T-helper 9 cell (primary cell): ENCODE measurements around the gene KCNJ1.

ENCODE experiments used
- DNase-seq: peaks from one replicate; pipeline ENCODE4 v3.0.0-alpha.2; 2020

Gene KCNJ1

DNA sequence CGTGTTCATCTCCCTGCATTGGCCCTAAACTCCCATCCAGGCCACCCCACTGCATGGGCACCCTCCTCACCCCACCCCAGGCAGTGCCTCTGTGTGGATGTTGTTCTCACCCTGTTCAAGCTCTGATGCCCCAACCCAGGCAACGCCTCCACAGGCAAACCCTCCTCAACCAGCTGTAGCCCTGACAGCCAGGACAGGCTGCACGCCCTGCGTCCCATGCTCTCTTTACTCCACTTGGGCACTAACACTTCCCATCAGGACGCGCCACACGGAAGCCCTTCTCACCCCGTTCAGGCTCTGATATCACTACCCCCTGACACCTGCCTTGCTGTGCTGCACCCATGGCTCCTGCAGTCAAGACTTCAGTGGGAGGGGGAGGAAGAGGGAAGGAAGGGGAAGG lies 47.9 kb downstream of the KCNJ1 start:
- DNase-seq: no peak

DNA sequence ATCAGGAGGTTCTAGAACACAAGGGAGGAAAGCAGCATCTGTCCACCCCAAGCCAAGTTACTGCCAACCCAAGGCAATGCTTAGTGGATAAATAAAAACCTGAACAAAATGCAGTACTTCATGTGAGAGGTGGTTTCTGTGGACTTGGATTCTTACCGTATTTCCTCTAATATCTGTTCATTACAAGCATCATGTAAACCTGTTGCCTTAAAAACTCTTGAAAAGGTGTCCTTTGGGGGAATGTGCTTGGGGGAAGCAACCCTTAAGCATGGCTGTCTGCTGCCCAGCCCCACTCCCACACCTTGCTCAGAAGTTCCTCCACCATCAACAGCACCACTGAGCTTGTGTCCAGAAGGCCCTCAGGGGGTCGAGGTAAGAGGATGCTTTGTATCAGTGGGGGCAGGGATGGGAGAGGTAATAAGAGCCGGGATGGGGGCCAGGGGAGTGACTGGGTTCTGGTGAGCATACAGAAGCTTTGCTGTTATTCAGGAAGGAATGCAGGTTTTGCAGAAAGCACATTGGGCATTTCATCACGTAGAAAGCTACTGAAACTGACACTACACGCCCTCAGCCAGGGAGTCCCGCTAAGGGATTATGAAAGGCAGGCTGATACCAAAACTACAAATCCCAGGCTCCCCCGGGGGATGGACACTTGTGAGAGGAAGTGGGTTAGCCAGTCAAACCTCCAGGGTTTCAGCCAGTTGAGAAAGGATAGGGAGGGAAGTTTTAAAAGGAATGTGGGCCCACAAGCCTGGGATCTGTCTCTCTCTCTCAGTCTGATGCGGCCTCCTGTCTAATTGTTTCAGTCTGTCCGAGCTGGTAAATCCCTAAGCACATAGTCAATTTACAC lies 52.0 kb downstream of the KCNJ1 start:
- DNase-seq: no peak

DNA sequence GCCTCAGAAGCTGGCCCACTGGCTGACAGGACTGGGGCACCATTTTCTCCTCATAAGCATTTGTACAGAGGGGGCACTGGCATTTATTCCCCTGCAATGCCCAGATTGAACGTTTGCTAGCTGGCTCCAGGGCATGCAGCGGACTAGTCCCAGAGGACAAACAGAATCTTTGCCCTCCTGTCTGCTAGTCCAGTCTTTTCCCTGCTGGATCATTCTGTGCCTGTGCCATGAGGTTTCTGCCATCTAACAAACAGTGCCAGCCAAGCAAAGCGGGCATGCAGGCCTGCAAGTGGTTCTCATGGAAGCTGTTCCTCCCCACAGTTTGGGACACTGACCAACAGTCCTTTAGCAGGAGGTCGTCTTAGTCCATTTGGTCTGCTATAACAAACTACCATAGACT lies 53.4 kb downstream of the KCNJ1 start:
- DNase-seq: no peak

DNA sequence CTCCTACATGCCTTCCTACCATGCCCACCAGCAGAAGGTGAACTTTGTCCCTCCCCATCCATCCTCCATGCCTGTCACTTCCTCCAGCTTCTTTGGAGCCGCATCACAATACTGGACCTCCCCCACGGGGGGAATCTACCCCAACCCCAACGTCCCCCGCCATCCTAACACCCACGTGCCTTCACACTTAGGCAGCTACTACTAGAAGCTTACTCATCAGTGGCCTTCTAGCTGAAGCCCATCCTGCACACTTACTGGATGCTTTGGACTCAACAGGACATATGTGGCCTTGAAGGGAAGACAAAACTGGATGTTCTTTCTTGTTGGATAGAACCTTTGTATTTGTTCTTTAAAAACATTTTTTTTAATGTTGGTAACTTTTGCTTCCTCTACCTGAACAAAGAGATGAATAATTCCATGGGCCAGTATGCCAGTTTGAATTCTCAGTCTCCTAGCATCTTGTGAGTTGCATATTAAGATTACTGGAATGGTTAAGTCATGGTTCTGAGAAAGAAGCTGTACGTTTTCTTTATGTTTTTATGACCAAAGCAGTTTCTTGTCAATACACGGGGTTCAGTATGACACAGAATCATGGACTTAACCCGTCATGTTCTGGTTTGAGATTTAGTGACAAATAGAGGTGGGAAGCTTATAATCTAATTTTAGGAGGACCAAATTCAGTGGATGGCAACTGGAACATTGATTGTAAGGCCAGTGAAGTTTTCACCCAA lies 56.1 kb downstream of the KCNJ1 start:
- no peak for DNase-seq

DNA sequence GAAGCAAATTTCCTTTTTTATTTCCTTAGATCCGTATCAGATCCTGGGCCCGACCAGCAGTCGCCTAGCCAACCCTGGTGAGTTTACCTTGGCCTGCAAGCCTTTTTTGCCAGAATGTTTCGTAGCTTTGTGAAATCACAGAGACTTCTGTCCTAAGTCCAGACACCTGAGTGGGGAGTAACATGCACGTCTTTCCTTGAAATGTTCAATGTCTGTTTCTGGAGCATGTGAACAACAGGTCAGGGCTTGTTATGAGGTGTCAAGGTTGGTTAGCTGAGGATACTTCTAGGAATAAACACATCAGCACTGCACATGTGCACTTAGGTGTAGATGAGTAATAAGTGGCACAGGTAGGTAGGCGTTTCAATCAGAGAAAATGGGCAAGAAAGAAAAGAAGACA lies 58.0 kb downstream of the KCNJ1 start:
- DNase-seq: no peak

DNA sequence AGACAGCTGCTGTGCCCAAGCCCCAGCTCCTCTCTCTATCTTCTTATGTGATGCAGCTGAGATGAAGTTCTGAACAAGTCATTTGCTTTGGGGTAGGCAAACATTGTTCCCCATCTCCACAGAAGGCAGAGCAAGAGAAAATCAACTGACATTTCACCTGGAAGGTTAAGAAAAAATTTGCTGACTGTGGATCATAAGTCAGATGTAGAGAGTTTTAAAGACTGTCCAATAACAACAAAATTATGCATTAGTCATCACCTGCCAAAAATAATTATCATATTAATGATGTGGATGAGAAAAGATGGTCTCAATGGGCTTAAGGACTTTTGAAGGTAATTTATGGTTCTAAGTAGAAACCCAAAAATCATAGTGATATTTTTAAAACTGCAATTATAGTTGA lies 59.2 kb downstream of the KCNJ1 start:
- no peak for DNase-seq

DNA sequence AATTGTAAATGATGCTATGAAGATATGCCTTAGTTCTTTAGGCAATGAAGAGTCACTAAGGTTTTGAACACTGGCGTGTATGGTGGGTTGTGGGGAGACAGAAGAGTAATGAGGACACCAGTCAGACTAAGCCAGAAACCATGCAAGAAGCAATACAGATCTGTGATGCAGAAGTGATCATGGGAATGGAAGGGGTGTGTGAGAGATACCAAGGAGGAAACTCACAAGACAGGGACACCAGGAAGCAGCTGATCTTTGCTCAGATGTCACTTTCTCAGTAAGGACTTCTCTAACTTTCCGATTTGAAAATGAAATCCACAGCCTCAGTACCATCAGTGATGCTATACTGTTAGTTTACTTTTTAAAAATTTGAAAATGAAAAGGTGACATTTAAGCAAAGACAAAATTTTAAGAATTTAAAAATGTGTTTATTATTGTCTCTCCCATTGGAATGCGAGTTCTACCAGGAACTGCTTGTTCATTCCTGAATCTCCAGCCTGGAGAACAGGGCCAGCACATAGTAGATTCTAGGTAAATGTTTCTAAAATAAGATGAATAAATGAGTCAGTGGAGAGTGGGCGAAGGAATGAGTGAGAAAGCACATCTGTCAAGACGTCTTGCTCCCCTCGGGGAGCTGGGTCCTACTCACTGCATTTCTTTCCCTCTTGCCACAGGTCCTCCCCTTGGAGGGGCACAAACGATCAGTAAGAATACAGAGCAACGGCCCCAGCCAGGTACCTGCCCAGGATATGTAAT lies 60.4 kb downstream of the KCNJ1 start:
- no peak for DNase-seq

DNA sequence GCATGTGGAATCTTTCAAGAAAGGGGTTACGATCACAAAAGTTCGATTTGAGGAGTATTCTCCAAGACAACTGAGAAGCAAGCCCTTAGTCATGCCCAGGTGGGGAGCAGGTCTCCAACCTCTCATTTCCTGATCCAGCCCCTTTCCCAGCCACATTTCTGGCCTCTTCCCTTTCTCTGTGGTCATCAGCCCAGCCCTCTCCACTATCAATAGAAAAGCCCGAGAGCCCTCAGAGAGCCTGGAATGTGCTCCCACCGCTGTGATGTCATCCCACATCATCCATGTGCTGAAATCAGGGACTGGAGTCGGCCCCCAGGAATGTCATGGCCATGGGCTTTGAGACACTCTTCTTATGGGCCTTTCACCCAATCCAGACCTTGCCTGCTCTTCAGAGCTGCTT lies 62.6 kb downstream of the KCNJ1 start:
- DNase-seq: no peak

DNA sequence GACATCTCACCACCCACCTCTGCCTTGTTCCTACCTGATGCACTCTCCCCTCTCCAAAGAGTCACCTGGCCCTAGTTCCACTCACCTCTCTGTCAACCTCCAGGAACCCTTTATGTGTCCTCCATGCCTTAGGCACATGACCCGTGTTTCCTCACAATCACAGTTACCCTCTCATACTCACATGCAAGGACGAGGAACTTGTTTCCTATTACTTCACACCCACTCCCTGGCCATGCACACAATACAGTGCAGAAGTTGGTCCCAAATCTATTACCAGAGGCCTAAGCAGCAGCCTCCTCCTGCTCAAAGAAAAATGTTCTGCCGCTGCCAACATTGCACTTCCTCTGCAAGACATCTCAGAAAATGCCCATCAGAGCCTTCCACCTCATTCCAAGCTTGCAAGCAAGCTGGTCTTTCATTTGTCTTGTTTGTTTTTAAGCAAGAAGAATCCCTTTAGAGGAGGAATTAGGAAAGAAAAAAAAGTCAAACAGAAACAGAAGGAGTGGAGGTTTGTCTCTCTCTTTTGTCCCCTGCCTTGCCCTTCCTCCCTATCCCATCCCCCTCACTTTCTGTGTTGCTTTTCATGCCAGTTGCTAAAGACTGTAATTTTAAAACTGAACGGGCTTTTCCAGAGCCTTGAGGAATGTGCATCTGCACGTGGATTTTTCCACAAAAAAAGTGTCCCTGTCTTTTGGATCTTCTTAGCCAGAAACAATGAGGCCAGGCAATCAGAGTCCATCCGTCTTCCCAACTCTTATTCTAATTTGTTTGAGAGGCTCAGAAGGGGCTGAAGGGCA lies 63.4 kb downstream of the KCNJ1 start:
- DNase-seq: no peak

DNA sequence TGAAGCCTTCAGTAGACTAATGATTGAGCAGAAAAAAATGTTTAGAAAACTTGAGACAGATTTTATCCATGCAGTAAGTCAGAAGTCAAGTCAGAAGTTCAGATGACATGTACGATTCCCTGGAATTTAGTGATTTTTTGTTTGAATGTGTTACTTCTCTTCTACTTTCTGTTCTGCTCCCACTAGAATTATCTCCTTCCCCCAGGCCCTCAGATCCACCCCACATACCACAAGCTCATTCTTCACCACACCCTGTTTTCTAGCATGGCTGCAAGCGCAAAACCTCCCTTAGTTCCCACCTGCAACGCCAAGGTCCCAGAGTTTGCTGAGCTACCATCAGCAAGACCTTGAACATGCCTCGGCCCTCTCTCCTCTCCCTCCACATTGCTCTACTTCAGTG lies 64.1 kb downstream of the KCNJ1 start:
- DNase-seq: no peak

DNA sequence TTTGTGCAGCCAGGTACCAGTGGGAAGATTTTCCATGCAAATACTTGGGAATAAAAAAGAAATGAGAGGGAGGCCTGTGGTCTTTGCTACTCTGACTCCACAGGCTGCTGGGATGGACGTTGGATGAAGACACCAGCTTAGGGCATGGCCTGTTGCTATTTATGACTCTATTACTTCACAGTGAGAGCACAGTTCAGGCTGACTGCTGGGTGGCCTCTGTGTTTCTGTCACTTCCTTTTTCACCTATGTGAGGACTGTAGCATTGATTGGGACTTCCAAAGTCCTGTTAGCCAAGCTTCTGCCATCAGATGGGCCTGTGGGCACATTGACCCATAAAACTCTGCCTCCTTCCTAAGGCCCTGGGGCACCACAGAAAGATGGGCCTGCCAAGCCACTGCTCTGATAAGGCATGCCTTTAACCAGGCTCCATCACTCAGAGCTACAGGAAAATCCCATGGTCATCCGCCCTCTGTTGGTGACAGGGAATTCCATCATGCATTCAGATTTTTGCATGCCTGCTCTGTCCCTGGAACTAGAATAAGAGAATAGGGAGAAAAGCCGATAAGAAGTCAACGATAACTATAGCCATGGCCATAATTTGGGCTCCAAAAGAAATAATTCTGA lies 64.6 kb downstream of the KCNJ1 start:
- DNase-seq: no peak

DNA sequence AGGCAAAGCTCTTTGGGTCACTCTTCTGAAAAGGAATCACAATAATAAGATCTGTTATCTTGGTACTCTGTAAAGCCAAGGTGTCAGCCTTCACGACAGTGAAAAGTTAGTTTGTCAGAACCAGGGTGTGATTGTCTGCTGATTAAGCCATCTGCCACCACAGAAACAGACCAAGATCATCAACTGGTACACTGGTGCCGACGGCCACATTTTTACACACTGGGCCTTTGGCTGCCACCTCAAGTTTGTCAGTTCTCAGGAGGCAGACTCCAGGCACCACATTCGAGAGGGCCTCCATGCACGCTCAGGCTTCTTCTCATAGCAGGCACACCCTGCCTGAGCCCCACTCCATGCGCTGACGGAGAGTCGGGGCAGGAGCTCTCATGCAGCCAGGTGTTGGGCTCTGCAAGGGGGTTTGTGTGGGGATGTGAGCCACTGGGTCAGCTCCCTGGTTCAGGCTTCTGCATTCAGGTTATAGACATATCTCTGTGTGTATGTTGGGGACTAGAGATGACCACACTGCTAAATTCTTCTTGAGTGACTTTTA lies 66.2 kb downstream of the KCNJ1 start:
- DNase-seq: no peak

DNA sequence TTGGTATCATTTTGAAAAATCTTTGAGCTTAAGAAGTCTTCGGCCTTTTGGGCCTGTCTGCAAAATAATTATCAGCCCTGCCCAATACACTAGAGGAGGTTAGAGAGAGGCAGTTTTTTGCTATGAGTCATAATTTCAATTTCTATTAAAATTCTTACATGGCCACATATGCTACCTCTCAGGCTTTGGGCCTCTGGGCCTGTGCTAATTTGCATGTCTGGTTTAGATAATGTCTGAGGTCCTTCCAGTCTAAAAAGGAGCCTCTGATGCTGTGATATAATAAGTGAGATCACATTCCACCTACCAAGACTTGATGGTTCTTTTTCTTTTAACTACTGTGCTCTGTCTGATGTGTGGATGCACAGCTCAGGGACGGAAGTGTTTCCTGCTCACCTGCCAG lies 70.8 kb downstream of the KCNJ1 start:
- DNase-seq: no peak

DNA sequence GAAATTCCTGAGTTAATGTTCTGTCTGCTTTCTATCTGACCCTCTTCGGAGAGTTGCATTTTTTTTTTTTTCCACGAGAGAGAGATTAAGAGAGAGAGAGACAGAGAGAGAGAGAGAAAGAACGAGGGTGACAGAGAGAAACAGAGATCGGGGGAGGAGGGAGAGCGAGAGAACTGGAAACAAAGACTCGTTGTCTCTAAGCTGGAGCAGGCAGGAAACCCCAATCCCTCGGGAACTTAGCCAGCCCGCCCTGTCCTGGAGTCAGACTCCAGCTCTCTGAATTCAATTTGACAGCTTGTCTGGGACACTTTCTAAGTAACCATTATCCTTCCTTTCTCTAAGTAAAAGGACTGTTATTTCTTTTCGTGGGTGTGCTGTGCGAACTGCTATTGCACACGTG lies 76.9 kb downstream of the KCNJ1 start:
- DNase-seq: no peak

DNA sequence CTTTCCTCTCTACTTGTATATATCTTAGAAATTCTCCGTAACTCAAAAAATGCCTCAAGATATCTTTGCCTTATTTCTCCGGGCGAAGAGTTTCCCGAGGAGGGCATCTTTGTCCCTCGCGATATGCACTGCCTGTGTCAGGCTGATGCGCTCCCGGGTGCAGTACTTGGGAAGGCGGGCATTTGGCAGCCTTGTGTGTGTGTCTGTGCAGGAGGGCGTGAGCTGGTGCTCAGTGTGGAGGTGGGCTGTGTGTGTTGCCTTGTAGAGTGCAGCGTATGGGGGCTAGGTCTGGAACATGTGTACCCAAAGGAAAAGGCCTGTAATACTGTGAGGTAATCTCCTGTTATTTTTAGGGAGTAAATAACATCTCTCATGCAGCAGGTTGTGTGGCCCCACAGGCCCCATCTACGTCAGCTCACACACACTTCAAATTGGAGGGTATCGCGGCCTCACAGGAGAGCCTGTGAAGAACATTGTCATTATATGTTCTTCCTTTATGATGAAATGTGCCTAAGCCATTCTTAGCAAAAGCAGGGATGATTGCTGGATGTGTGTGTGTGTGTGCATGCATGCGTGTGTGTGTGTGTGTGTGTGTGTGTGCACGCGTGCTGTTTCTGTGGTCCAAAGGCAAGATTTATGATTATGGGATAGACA lies 77.5 kb downstream of the KCNJ1 start:
- no peak for DNase-seq
